Thyroid gland (tissue), 4 donors: ENCODE results near the gene CYFIP2. TPM values are rescaled to one million over a fixed set of nuclear protein-coding genes. Genes with fewer than 3 reads are reported as not detected.

ENCODE experiments used
- DNase-seq, 2 donors: peaks; one replicate each; pipeline ENCODE4 v3.0.0-alpha.2; 2019
- H3K27ac ChIP-seq, 3 donors: fragments of 200-600 bp; sonication (generic); 1 replicate in 2 of 3; 2 replicates in 1 of 3; pipeline ENCODE4 v1.5.1; 2016 to 2019; ENCODE audit warnings: mild to moderate bottlenecking in 1 of 3, moderate library complexity in 1 of 3
- H3K27me3 ChIP-seq: fragments of 200-600 bp; sonication (generic); one replicate; pipeline ENCODE4 v1.5.1; 2019
- H3K36me3 ChIP-seq, 2 donors: fragments of 200-600 bp; sonication (generic); one replicate each; pipeline ENCODE4 v1.5.1; 2016 to 2019
- H3K4me1 ChIP-seq, 2 donors: fragments of 200-600 bp; sonication (generic); one replicate each; pipeline ENCODE4 v1.5.1; 2017 to 2019
- H3K4me3 ChIP-seq, 3 donors: fragments of 200-600 bp; sonication (generic); replicated peaks in 1 of 3; 1 replicate in 2 of 3; 2 replicates in 1 of 3; pipeline ENCODE4 v1.5.1; 2016; ENCODE audit warnings: mild to moderate bottlenecking in 1 of 3
- H3K9me3 ChIP-seq: fragments of 200-600 bp; sonication (generic); one replicate; pipeline ENCODE4 v1.5.1; 2017
- CTCF ChIP-seq, 6 experiments: fragments of 200-600 bp in 3 of 6; fragments of 450-650 bp in 3 of 6; sonication (generic) in 3 of 6; IDR thresholded peaks; one replicate each; pipeline ENCODE4 v1.5.1; 2016 to 2019; ENCODE audit warnings: antibody characterized with exemption in 6 of 6, mild to moderate bottlenecking in 2 of 6, inconsistent platforms in 1 of 6, moderate library complexity in 1 of 6
- POLR2A ChIP-seq, 2 donors: fragments of 450-650 bp; IDR thresholded peaks; one replicate each; pipeline ENCODE4 v1.6.1; 2017; ENCODE audit warnings: antibody characterized with exemption in 2 of 2, mild to moderate bottlenecking in 2 of 2, moderate library complexity in 1 of 2
- WGBS, 2 donors: methylation state at CpG; one replicate each; pipeline ENCODE4 v1.1.5; 2017; 5-methylcytosine and 5-hydroxymethylcytosine counted together
- intact Hi-C: fragments of 100-400 bp; cut with DNase I; formaldehyde crosslinking; loops from one replicate; pipeline ENCODE4 v1.15.1; 2023
- total RNA-seq, 4 donors: library from RNA; depleted of rRNA; stranded (reverse); fragments of >200 nt; gene quantifications; one replicate each; pipeline ENCODE4 v1.2.3, GENCODE V29; 2016

The CYFIP2 gene
- total RNA-seq, 4 donors from 2014 or later, result 18.3 to 73.5 (median 34.6) TPM

GRCh38 chr5:157259699-157260098 lies 6.2 kb upstream of the CYFIP2 start:
- Histone ChIP-seq H3K36me3 (no peaks in the 10 kb centered on the region), H3K4me3 (no peak overlapping the region), H3K27ac (no peak overlapping the region), H3K9me3 (no peaks in the 10 kb centered on the region), H3K4me1 (no peaks in the 10 kb centered on the region), H3K27me3 (no peaks in the 10 kb centered on the region)
- intact Hi-C loops, result no loop called here
- TF ChIP-seq POLR2A (IDR thresholded peaks at IDR 0.05) (no peak), CTCF (IDR thresholded peaks at IDR 0.05) (no peak)
- DNase-seq, result no peak
- 89% methylated on average over 4 of the region's 4 CpGs for WGBS, 2 donors

- no peak for DNase-seq
- 69 to 70% methylated on average over 7 of the region's 7 CpGs for WGBS, 2 donors
- H3K4me3 ChIP-seq, result no peak overlapping the region
- TF ChIP-seq CTCF (IDR thresholded peaks at IDR 0.05), result no peak
- TF ChIP-seq POLR2A (IDR thresholded peaks at IDR 0.05), result no peak
- H3K27ac ChIP-seq, result no peak overlapping the region
- intact Hi-C loops, result no loop called here
- H3K4me1 ChIP-seq, result peaks cover 23 to 27% of the 10 kb centered on the region in 2 donors
- H3K36me3 ChIP-seq, result no peaks in the 10 kb centered on the region
- H3K27me3 ChIP-seq, result no peaks in the 10 kb centered on the region
- H3K9me3 ChIP-seq, result no peaks in the 10 kb centered on the region
Observed at GRCh38 chr5:157263496-157264090, 2.3 kb upstream of the CYFIP2 start.

GRCh38 chr5:157266286-157267007 lies 524 bp downstream of the CYFIP2 start:
- peak; percentile 57 to 66 for DNase-seq
- 14 to 17% methylated on average over 8 to 9 of the region's 62 CpGs for WGBS, 2 donors
- peaks cover 27 to 40% of the 10 kb centered on the region in 2 donors for H3K4me1 ChIP-seq
- intact Hi-C loops, result no loop called here
- no peaks in the 10 kb centered on the region for H3K27me3 ChIP-seq
- H3K9me3 ChIP-seq, result no peaks in the 10 kb centered on the region
- H3K4me3 ChIP-seq, result peak overlapping the region; percentile 15 to 56 (median 48)
- peak overlapping the region in 1 of 3 donors; percentile 3 for H3K27ac ChIP-seq
- TF ChIP-seq CTCF (IDR thresholded peaks at IDR 0.05) (peak in 1 of 6 experiments; percentile 0), POLR2A (IDR thresholded peaks at IDR 0.05) (no peak)
- no peaks in the 10 kb centered on the region for H3K36me3 ChIP-seq

- TF ChIP-seq POLR2A (IDR thresholded peaks at IDR 0.05) (no peak), CTCF (IDR thresholded peaks at IDR 0.05) (no peak)
- intact Hi-C loops, result no loop called here
Observed at GRCh38 chr5:157267025-157267424, 1.1 kb downstream of the CYFIP2 start.

More at GRCh38 chr5:157267025-157267424, 1.1 kb downstream of the CYFIP2 start:
- Histone ChIP-seq H3K27ac (peak overlapping the region in 1 of 3 donors; percentile 33), H3K4me3 (no peak overlapping the region), H3K4me1 (peaks cover 27 to 40% of the 10 kb centered on the region in 2 donors), H3K36me3 (no peaks in the 10 kb centered on the region), H3K9me3 (no peaks in the 10 kb centered on the region), H3K27me3 (no peaks in the 10 kb centered on the region)
- WGBS, 2 donors, result 83 to 90% methylated on average over 3 of the region's 3 CpGs
- DNase-seq, result no peak
